SK-N-MC (cell line): Measurements from ENCODE around the gene ENTPD7.

Experiments used
- DNase-seq: peaks from one replicate; pipeline ENCODE4 v3.0.0-alpha.2; 2011; ENCODE audit warnings: low read depth, low spot score
- H3K27ac ChIP-seq: fragments of 200-600 bp; sonication (generic); 2 replicates; pipeline ENCODE4 v1.5.1; 2016; ENCODE audit warnings: mixed run types
- H3K36me3 ChIP-seq: fragments of 200-600 bp; sonication (generic); 2 replicates; pipeline ENCODE4 v1.6.1; 2017; ENCODE audit warnings: antibody characterized with exemption, low read length, mixed read lengths; ENCODE audit not compliant: insufficient read depth
- H3K4me3 ChIP-seq: fragments of 200-600 bp; sonication (generic); 2 replicates; pipeline ENCODE4 v1.5.1; 2016
- H3K9ac ChIP-seq: fragments of 200-600 bp; sonication (generic); 2 replicates; pipeline ENCODE4 v1.8.0; 2017; ENCODE audit warnings: mixed run types, mixed read lengths; ENCODE audit not compliant: insufficient read length
- H3K9me3 ChIP-seq: fragments of 200-600 bp; sonication (generic); 2 replicates; pipeline ENCODE4 v1.6.1; 2017; ENCODE audit warnings: low read depth, mild to moderate bottlenecking, antibody characterized with exemption, low read length, moderate library complexity, mixed read lengths
- EZH2 ChIP-seq: fragments of 200-600 bp; sonication (generic); IDR thresholded peaks from one replicate; pipeline ENCODE4 v1.6.1; 2017; ENCODE audit warnings: antibody characterized with exemption
- FOXP2 ChIP-seq: optimal IDR thresholded peaks from 2 replicates; pipeline ENCODE3; 2011; ENCODE audit warnings: mild to moderate bottlenecking, moderate library complexity; ENCODE audit not compliant: insufficient read depth; ENCODE audit errors: extremely low read length, control extremely low read depth
- POLR2AphosphoS5 ChIP-seq: IDR thresholded peaks from 2 replicates; pipeline ENCODE4 v1.6.1; 2012; ENCODE audit warnings: mild to moderate bottlenecking, low read depth, low read length, borderline replicate concordance

Gene ENTPD7

DNA sequence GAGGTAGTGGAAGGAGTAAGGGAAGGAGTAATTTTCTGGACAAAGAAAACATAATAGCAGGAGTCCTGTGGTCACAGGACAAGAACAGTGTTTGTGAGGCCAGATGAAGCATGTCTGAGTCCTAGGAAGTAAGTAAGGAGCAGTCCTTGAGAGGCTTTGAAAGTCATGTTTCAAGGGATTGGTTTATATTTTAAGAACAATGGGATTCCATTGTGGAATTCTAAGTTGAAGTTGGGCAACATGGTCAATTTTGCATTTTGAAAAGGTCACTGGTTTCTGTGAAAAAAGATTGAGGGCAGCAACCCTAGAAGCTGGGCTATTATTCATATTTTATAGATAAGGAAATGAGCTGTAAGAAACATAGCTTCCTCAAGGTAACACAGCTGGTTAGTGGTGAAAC is 28.3 kb upstream of the ENTPD7 start:
- H3K27ac ChIP-seq: no peak overlapping the region
- no peaks in the 10 kb centered on the region for H3K36me3 ChIP-seq
- no peak overlapping the region for H3K4me3 ChIP-seq
- H3K9me3 ChIP-seq: no peaks in the 10 kb centered on the region
- no peak for DNase-seq
- no peak for TF ChIP-seq FOXP2
- TF ChIP-seq POLR2AphosphoS5: no peak
- no peak for TF ChIP-seq EZH2
- no peak overlapping the region for H3K9ac ChIP-seq

DNA sequence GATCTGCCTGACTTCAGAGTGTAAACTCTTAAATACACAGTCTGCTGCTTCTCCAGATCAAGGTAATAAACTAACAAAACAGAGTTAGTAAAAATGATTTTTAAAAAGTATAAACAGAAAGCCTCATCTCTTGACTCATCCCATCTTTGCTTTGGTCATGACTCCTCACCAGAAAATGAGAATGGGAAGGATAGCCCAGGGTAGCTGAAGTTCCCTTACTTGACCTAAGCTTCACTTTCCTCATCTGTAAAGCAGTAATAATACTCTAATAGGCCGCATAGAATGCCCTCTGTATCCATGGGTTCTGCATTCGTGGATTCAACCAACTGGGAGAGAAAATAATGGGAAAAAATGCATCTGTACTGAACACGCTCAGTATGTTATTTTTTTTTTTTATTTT is 27.8 kb upstream of the ENTPD7 start:
- no peak for DNase-seq
- no peaks in the 10 kb centered on the region for H3K36me3 ChIP-seq

DNA sequence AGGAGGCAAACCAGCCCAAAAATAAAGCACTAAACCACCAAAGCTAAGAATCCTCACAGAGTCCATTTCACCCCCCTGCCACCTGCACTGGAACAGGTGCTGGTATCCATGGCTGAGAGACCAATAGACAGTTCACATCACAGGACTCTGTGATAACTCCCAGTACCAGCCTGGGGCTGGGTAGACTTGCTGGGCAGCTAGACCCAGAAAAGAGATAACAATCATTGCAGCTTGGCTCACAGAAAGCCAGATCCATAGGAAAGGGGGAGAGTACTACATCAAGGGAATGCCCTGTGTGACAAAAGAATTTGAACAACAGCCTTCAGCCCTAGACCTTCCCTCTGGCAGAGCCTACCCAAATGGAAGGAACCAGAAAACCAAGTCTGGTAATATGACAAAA is 25.5 kb upstream of the ENTPD7 start:
- H3K36me3 ChIP-seq: no peaks in the 10 kb centered on the region
- H3K27ac ChIP-seq: no peak overlapping the region
- H3K9ac ChIP-seq: no peak overlapping the region
- no peak overlapping the region for H3K4me3 ChIP-seq
- TF ChIP-seq EZH2: no peak
- TF ChIP-seq POLR2AphosphoS5: no peak
- no peak for TF ChIP-seq FOXP2
- H3K9me3 ChIP-seq: no peaks in the 10 kb centered on the region
- DNase-seq: no peak

More for the DNA sequence above, 27.8 kb upstream of the ENTPD7 start:
- TF ChIP-seq POLR2AphosphoS5 (no peak), FOXP2 (no peak), EZH2 (no peak)
- H3K27ac ChIP-seq: no peak overlapping the region
- no peak overlapping the region for H3K4me3 ChIP-seq
- H3K9ac ChIP-seq: no peak overlapping the region
- H3K9me3 ChIP-seq: no peaks in the 10 kb centered on the region

DNA sequence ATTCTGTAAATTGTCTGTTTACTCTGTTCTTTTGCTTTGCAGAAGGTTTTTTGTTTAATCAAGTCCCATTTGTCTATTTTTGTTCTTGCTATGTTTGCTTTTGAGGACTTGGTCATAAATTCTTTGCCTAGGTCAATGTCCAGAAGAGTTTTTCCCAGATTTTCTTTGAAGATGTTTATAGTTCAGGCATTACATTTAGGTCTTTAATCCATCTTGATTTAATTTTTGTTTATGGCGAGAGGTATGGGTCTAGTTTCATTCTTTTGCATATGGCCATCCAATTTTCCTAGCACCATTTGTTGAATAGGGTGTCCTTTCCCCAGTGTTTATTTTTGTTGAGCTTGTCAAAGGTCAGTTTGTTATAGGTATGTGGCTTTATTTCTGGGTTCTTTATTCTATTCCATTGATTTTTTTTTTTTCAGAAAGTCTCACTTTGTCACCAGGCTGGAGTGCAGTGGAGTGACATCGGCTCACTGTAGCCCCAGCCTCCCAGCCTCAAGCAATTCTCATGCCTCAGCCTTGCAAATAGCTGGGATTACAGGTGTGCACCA is 11.6 kb upstream of the ENTPD7 start:
- Histone ChIP-seq H3K36me3 (no peaks in the 10 kb centered on the region), H3K27ac (no peak overlapping the region), H3K9me3 (no peaks in the 10 kb centered on the region), H3K4me3 (no peak overlapping the region), H3K9ac (no peak overlapping the region)
- no peak for DNase-seq
- TF ChIP-seq FOXP2 (no peak), POLR2AphosphoS5 (no peak), EZH2 (no peak)

DNA sequence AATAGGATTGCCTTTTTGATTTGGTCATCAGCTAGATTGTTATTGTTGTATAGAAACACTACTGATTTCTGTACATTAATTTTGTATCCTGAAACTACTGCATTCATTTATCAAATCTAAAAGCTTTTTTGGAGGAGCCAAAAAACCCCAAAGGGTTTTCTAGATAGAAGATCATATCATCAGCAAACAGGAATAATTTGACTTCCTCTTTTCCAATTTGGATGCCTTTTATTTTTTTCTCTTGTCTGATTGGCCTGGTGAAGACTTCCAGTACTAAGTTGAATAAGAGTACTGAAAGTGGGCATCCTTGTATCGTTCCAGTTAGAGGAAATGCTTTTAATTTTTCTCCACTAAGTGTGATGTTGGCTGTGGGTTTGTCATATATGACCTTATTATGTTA is 10.6 kb upstream of the ENTPD7 start:
- no peaks in the 10 kb centered on the region for H3K9me3 ChIP-seq
- no peaks in the 10 kb centered on the region for H3K36me3 ChIP-seq
- TF ChIP-seq FOXP2 (no peak), POLR2AphosphoS5 (no peak), EZH2 (no peak)
- H3K4me3 ChIP-seq: no peak overlapping the region
- no peak for DNase-seq
- no peak overlapping the region for H3K9ac ChIP-seq
- no peak overlapping the region for H3K27ac ChIP-seq

DNA sequence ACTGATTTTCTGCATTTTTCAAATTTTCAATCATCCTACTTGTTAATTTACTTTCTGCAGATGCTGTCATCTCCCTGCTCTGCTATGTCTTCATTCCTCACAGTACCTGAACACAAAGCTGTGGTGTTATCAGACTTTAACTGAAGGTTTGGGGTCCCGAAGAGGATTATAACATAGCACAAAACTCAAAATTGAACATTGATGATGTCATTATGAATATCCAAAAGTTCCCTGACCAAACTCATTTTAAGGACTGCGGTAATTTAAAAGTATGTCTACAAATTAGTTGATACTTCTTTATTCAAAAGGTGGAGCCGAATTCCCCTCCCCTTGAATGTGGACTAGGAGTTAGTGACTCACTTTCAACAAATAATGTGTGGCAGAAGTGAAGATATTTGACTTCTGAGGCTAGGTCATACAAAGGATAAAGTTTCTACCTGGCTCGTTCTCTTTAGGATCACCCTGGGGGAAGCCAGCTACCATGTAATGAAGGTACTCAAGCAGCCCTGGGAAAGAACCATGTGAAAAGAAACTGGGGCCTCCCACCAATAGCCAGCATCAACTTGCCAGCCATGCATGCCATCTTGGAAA is 6.4 kb upstream of the ENTPD7 start:
- H3K9ac ChIP-seq: no peak overlapping the region
- no peaks in the 10 kb centered on the region for H3K9me3 ChIP-seq
- H3K27ac ChIP-seq: no peak overlapping the region
- no peak overlapping the region for H3K4me3 ChIP-seq
- no peak for DNase-seq
- no peaks in the 10 kb centered on the region for H3K36me3 ChIP-seq
- TF ChIP-seq POLR2AphosphoS5: no peak
- TF ChIP-seq EZH2: no peak
- TF ChIP-seq FOXP2: no peak

DNA sequence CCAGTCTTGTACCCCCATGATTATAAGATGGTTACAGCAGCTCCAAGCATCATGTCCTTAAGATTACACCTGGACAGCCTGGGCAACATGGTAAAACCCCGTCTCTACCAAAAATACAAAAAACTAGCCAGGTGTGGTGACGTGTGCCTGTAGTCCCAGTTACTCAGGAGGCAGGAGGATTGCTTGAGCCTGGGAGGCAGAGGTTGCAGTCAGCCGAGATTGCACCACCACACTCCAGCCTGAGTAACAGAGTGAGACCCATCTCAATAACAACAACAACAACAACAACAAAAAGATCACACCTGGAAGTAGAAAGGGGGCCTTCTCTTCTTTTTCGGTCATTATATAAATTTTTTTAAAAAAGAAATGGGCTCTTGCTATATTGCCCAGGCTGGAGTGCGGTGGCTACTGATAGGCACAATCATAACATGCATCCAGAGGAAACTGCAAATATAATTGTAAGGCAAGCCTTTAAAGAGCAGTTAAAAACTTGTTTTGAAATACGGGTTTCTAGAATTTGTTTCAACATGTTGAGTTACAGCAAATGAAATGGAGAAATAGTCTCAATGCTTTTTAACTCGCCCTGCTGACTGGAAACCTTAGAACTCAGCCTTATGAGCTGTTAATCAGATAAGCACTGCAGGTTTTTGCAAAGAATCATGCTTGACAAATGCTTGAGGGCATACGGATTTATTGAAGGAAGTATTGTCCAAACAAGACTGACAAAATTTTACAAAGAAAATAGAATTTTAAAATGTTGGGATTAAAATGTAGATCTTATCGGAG is 4.7 kb upstream of the ENTPD7 start:
- no peaks in the 10 kb centered on the region for H3K9me3 ChIP-seq
- no peak for TF ChIP-seq POLR2AphosphoS5
- no peak for TF ChIP-seq EZH2
- no peak for TF ChIP-seq FOXP2
- no peak overlapping the region for H3K27ac ChIP-seq
- no peak for DNase-seq
- no peak overlapping the region for H3K4me3 ChIP-seq
- H3K36me3 ChIP-seq: no peaks in the 10 kb centered on the region
- no peak overlapping the region for H3K9ac ChIP-seq

DNA sequence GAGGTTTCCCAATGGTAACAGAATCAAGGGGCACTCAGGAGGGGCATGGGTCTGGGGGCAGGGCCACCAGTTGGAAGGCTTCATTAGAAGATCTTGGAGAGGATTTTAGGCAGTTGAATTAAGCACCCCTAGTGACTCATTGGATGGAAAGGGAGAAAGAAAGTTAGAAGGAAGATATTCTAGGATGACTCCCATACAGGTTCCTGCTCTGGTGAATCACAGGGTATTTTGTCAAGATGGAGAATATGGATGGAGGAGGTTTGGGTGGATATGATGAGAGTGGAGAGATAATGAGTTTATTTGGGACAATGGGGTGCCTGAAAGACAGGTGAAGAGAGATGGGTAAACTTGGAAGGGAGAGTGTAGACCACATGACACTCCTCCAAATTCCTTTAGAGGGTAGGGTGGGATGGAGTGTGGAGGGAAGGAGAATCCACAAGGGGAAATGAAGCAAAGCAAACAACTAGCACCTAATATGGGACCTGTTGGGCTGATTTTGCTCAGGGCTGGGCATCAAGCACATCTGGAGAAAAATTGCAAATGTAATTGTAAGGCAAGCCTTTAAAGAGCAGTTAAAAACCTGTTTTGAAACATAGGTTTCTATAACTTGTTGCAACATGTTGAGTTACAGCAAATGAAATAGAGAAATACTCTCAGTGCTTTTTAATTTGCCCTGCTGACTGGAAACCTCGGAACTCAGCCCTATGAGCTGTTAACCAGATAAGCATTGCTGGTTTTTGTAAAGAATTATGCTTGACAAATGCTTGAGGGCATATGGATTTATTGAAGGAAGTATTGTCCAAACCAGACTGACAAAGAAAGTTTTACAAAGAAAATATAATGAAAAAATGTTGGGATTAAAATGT is 2.9 kb upstream of the ENTPD7 start:
- no peak for TF ChIP-seq FOXP2
- TF ChIP-seq POLR2AphosphoS5: no peak
- TF ChIP-seq EZH2: no peak
- no peak overlapping the region for H3K27ac ChIP-seq

More for the DNA sequence above, 2.9 kb upstream of the ENTPD7 start:
- Histone ChIP-seq H3K36me3 (no peaks in the 10 kb centered on the region), H3K4me3 (no peak overlapping the region), H3K9ac (no peak overlapping the region), H3K9me3 (no peaks in the 10 kb centered on the region)
- no peak for DNase-seq
